ENCODE data around the gene MC3R.
A peak's percentile ranks its signal among the peaks of the same experiment; 100 is the strongest.

Gene MC3R

DNA sequence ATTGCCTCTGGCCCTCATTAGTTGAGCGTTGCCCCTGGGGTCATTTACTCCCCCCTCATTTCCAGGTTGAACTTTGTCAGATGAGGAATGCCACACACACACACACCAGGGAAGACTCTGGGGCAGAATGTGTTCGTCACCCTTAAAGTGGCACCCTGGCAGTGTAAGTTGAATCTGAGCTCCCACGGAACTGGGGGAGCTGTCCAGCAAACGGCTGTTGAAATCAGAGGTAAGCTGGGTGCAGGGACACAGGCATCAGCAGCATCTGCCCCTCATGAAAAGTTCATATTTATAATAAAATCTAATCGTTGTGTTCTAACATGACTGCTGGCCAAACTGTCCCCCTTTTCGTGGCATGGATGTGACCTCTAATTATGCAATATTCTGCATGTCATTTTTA, 4.3 kb upstream of the MC3R start:
- H3K4me3 ChIP-seq (ENCODE audit: control insufficient read depth, low read depth, low read length) = no peak overlapping the region
- DNase-seq (ENCODE audit: low read depth) = no peak
- TF ChIP-seq, protein P1, sequence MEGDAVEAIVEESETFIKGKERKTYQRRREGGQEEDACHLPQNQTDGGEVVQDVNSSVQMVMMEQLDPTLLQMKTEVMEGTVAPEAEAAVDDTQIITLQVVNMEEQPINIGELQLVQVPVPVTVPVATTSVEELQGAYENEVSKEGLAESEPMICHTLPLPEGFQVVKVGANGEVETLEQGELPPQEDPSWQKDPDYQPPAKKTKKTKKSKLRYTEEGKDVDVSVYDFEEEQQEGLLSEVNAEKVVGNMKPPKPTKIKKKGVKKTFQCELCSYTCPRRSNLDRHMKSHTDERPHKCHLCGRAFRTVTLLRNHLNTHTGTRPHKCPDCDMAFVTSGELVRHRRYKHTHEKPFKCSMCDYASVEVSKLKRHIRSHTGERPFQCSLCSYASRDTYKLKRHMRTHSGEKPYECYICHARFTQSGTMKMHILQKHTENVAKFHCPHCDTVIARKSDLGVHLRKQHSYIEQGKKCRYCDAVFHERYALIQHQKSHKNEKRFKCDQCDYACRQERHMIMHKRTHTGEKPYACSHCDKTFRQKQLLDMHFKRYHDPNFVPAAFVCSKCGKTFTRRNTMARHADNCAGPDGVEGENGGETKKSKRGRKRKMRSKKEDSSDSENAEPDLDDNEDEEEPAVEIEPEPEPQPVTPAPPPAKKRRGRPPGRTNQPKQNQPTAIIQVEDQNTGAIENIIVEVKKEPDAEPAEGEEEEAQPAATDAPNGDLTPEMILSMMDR (IDR thresholded peaks at IDR 0.05; ENCODE audit: control insufficient read depth, insufficient read depth, low read depth, low read length, missing control alignments) = no peak

DNA sequence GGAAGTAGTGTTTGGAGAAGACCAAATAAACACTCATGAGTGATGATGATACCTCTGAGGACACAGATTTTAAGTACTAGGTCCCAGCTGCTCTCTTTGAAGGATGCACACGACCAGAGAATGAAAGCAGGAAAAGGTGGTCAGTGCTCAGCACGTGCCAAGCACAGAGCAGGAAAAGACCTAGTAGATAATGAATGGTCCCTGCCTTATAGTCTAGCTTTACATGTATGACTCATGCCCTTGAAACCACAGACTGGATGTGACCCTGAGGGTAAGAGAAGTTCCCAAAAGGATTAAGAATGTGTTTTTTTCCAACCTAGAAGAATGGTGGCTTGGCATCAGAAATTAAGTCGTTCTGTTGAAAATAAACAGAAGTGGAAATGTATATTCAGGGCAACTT, 2.8 kb upstream of the MC3R start:
- H3K4me3 ChIP-seq (ENCODE audit: control insufficient read depth, low read depth, low read length) = no peak overlapping the region
- TF ChIP-seq, protein P1 (IDR thresholded peaks at IDR 0.05; ENCODE audit: control insufficient read depth, insufficient read depth, low read depth, low read length, missing control alignments) = no peak
- no peak for DNase-seq (ENCODE audit: low read depth)

DNA sequence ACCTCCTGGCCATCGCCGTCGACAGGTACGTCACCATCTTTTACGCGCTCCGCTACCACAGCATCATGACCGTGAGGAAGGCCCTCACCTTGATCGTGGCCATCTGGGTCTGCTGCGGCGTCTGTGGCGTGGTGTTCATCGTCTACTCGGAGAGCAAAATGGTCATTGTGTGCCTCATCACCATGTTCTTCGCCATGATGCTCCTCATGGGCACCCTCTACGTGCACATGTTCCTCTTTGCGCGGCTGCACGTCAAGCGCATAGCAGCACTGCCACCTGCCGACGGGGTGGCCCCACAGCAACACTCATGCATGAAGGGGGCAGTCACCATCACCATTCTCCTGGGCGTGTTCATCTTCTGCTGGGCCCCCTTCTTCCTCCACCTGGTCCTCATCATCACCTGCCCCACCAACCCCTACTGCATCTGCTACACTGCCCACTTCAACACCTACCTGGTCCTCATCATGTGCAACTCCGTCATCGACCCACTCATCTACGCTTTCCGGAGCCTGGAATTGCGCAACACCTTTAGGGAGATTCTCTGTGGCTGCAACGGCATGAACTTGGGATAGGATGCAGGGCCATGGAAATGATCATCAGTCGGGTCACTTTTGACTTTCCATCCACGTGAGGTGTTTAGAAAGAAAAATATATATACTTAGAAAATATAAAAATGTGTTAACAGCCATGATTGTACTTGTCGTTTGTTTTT, 868 bp downstream of the MC3R start:
- TF ChIP-seq, protein P1 (IDR thresholded peaks at IDR 0.05; ENCODE audit: control insufficient read depth, insufficient read depth, low read depth, low read length, missing control alignments) = peak; percentile 45
- DNase-seq (ENCODE audit: low read depth) = no peak
- H3K4me3 ChIP-seq (ENCODE audit: control insufficient read depth, low read depth, low read length) = no peak overlapping the region

DNA sequence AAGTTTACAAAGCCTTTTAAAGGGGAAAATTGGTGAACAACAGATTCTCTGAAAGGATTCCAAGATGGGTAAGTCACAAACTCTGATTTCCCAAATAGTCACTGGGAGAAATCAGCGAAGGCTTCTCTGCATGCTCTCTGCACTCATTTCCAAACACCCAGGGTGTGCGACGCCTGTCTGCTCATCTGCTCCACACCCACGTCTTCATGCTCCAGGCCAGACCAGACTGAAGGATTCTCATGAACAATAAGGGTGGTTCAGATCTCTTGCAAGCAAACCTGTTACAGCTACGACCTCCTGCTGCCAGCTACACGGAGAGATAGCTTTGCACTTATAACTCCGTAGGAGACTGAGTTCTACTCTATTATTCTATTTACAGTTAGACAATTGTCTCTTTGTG, 1.4 kb downstream of the MC3R start:
- TF ChIP-seq, protein P1 (IDR thresholded peaks at IDR 0.05; ENCODE audit: control insufficient read depth, insufficient read depth, low read depth, low read length, missing control alignments) = no peak
- no peak for DNase-seq (ENCODE audit: low read depth)
- H3K4me3 ChIP-seq (ENCODE audit: control insufficient read depth, low read depth, low read length) = no peak overlapping the region

DNA sequence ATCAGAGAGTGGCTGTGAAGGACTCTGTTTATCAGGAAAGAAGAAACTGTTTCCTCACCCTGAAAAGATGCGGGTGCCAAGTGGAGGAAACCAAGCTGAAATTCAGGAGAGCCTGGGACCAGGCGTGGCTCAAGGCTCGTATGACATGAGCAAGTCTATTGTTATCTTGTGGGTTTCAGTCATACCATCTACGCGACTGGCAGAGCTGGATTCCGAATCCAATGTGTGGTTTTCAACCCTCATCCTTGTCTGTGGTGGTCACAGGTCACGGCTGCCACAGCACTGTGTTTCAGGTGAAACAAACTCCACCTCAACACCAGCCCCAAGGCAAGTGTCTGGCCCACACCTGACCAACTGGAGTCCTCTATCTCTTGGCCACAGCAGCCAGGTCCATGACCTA, 9.1 kb downstream of the MC3R start:
- DNase-seq (ENCODE audit: low read depth) = no peak
- TF ChIP-seq, protein P1 (IDR thresholded peaks at IDR 0.05; ENCODE audit: control insufficient read depth, insufficient read depth, low read depth, low read length, missing control alignments) = no peak
- no peak overlapping the region for H3K4me3 ChIP-seq (ENCODE audit: control insufficient read depth, low read depth, low read length)

DNA sequence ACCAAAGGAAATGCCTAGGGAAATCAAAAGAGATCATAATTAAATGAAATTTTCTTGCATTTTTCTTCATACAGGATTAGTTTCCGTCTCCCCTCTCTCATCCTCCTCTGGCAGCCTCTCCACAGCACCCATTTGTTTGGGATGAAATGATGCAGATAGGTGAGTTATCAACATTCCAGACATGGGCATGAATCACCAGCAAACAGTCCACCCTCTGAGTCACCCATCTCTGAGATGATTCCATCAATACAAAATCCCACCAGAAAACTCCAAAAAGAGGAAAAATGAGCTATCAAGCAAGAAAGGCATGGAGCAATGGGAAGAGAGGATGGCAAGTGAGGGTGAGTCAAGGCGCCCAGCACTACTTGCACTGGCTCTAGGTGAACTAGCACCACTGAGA, 11.4 kb downstream of the MC3R start:
- TF ChIP-seq, protein P1 (IDR thresholded peaks at IDR 0.05; ENCODE audit: control insufficient read depth, insufficient read depth, low read depth, low read length, missing control alignments) = no peak
- no peak overlapping the region for H3K4me3 ChIP-seq (ENCODE audit: control insufficient read depth, low read depth, low read length)
- DNase-seq (ENCODE audit: low read depth) = no peak
